Measurements from ENCODE around the gene TRAF4. TPM values are rescaled to one million over a fixed set of nuclear protein-coding genes. Genes with fewer than 3 reads are reported as not detected.

TRAF4 gene
- total RNA-seq, 1 experiment from 2014 or later, result 127 TPM

DNA sequence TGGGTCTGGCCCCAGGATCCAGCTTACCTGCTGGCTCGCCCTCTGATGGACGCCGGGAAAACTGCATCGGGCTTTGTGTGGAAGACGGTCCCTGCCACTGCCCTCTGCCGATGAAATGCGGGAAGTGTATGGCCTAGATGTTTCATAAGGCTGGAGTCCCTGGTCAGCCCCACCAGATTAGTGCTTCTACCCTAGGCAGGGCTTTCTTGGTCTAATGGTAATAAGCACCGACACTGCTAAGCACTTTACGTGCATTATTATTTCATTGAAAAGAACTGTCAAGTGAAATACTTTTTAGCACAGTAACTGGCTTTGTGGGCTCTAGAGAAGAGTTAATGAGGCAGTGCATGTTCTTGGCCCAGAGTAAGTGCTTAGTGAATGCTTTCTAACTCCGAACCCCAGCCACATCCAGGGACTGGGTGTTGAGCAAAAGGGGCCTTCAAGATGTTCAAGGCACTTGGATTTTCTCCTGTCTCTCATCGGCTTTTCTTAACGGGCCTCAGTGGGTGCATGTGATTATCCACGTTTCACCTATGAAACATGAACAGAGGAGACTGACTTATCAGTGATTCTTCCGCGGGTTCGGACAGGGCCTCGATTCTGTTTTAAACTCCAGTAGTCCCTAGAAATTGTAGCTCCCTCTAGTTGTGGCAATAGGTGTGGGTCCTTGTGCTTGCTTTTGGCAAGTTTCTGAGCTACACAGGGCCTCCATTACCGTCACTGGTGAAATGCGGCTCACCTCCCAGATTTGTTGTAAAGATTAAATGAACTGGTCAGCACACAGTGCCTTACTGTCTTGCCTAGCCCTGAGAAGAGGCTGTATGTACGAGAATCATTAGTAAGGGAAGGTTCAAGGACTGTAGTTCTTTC, 6.6 kb downstream of the TRAF4 start:
- RAD21 ChIA-PET (ENCODE audit: low non-redundant PET in 1 of 2, low total read pairs in 2 of 2, uncharacterized antibody in 2 of 2, unreplicated experiment in 2 of 2), result interaction anchor here (1.4 to 1.9 kb wide), 2 partner anchors 23 kb away, joined by 13 to 28 read pairs; partner anchors contain the start of genes TLCD1 (in 2 of the 2) and NEK8 (in 1 of the 2)
- H3K79me2 ChIP-seq (ENCODE audit: insufficient read depth, low read length), result peaks cover 49% of the 10 kb centered on the region
- TSS peak; percentile 35 for BruUV-seq (replicated peaks)
- POLR2A ChIA-PET, result interaction anchor here (0.6 to 11.6 kb wide), 5 partner anchors 13 to 27 kb away, joined by 3 to 149 read pairs (median 4); partner anchors contain the start of genes NEK8 and TLCD1
- H3K4me1 ChIP-seq (ENCODE audit: control insufficient read depth in 1 of 2, insufficient read depth in 2 of 2, low read length in 2 of 2), result peaks cover 22 to 46% of the 10 kb centered on the region in 2 experiments
- H3K9me2 ChIP-seq (ENCODE audit: insufficient read depth), result no peaks in the 10 kb centered on the region
- H3K9ac ChIP-seq (ENCODE audit: low read length), result 0 out of 2 replicates have a peak overlapping the region, but pooled peaks have one; percentile 14
- TF ChIP-seq SIN3A (IDR thresholded peaks at IDR 0.05; ENCODE audit: low read depth) (no peak), TCF7L2 (IDR thresholded peaks at IDR 0.05; ENCODE audit: borderline replicate concordance, extremely low read depth, insufficient read depth, insufficient read length) (no peak), ZFX (IDR thresholded peaks at IDR 0.05) (no peak), EZH2phosphoT487 (IDR thresholded peaks at IDR 0.05; ENCODE audit: borderline replicate concordance) (no peak), ELF1 (IDR thresholded peaks at IDR 0.05; ENCODE audit: borderline replicate concordance, low read depth) (no peak), YY1 (IDR thresholded peaks at IDR 0.05; ENCODE audit: extremely low read depth, insufficient replicate concordance, low read depth, low read length) (peak; percentile 40), SP1 (IDR thresholded peaks at IDR 0.05; ENCODE audit: low read depth) (0 out of 2 replicates have a peak, but pooled peaks have one; percentile 4), CBX3 (IDR thresholded peaks at IDR 0.05; ENCODE audit: low read depth) (no peak), RAD21 (IDR thresholded peaks at IDR 0.05; ENCODE audit: low read depth) (peak; percentile 92), POLR2AphosphoS5 (IDR thresholded peaks at IDR 0.05; ENCODE audit: low read depth, low read length) (peak; percentile 72), FOSL1 (IDR thresholded peaks at IDR 0.05; ENCODE audit: low read depth) (no peak), EGR1 (IDR thresholded peaks at IDR 0.05; ENCODE audit: low read depth) (no peak)
- TF ChIP-seq, protein P1, sequence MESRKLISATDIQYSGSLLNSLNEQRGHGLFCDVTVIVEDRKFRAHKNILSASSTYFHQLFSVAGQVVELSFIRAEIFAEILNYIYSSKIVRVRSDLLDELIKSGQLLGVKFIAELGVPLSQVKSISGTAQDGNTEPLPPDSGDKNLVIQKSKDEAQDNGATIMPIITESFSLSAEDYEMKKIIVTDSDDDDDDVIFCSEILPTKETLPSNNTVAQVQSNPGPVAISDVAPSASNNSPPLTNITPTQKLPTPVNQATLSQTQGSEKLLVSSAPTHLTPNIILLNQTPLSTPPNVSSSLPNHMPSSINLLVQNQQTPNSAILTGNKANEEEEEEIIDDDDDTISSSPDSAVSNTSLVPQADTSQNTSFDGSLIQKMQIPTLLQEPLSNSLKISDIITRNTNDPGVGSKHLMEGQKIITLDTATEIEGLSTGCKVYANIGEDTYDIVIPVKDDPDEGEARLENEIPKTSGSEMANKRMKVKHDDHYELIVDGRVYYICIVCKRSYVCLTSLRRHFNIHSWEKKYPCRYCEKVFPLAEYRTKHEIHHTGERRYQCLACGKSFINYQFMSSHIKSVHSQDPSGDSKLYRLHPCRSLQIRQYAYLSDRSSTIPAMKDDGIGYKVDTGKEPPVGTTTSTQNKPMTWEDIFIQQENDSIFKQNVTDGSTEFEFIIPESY (IDR thresholded peaks at IDR 0.05; ENCODE audit: extremely low read depth, insufficient replicate concordance, low read length), result peak; percentile 65
- TF ChIP-seq, protein P2, sequence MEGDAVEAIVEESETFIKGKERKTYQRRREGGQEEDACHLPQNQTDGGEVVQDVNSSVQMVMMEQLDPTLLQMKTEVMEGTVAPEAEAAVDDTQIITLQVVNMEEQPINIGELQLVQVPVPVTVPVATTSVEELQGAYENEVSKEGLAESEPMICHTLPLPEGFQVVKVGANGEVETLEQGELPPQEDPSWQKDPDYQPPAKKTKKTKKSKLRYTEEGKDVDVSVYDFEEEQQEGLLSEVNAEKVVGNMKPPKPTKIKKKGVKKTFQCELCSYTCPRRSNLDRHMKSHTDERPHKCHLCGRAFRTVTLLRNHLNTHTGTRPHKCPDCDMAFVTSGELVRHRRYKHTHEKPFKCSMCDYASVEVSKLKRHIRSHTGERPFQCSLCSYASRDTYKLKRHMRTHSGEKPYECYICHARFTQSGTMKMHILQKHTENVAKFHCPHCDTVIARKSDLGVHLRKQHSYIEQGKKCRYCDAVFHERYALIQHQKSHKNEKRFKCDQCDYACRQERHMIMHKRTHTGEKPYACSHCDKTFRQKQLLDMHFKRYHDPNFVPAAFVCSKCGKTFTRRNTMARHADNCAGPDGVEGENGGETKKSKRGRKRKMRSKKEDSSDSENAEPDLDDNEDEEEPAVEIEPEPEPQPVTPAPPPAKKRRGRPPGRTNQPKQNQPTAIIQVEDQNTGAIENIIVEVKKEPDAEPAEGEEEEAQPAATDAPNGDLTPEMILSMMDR (IDR thresholded peaks at IDR 0.05 in 2 of 3, conservative IDR thresholded peaks at IDR 0.05 in 1 of 3; ENCODE audit: borderline replicate concordance in 1 of 3, insufficient read depth in 1 of 3, low read depth in 2 of 3, low read length in 2 of 3), result peak; percentile 98 to 100 (median 98)
- H3K36me3 ChIP-seq (ENCODE audit: control insufficient read depth in 1 of 2, insufficient read depth in 2 of 2, low read length in 2 of 2), result peaks cover 32 to 53% of the 10 kb centered on the region in 2 experiments
- H4K20me1 ChIP-seq (ENCODE audit: insufficient read depth), result peaks cover 32% of the 10 kb centered on the region; the same call in 1 of the 2 replicates
- ATAC-seq (peak; percentile 75), DNase-seq (ENCODE audit: low read depth, low spot score) (peak; percentile 85)
- no peaks in the 10 kb centered on the region for H3K9me3 ChIP-seq (ENCODE audit: control insufficient read depth in 1 of 2, insufficient read depth in 1 of 2, low read depth in 1 of 2, low read length in 2 of 2)
- H3K4me2 ChIP-seq (ENCODE audit: low read length), result peak overlapping the region; percentile 17; the same call in 1 of the 2 replicates
- no peaks in the 10 kb centered on the region for H3K27me3 ChIP-seq (ENCODE audit: insufficient read depth, low read length)
- H3K27ac ChIP-seq (ENCODE audit: low read depth, low read length), result peak overlapping the region; percentile 59; the same call in 1 of the 2 replicates
- CTCF ChIA-PET, result interaction anchor here (0.6 to 13.6 kb wide), 17 partner anchors 11 to 377 kb away, joined by 3 to 207 read pairs (median 4); partner anchors contain the start of genes NEK8, PHF12, RPL23A and TLCD1
- intact Hi-C loops (cut with micrococcal nuclease), result loop anchor here (1.0 kb wide), 1 partner anchor 23 kb away; no protein-coding TSS in a partner anchor
- H2AFZ ChIP-seq (ENCODE audit: low read depth, low read length, poor library complexity, severe bottlenecking), result no peak overlapping the region
- H3K4me3 ChIP-seq (replicated peaks in 1 of 2; ENCODE audit: low read depth in 1 of 2, low read length in 2 of 2), result no peak overlapping the region

All from HCT116 (cell line).